Mucosa of rectum (tissue), 2 donors: ENCODE measurements around the gene PCDHA8.
"Not testable (repeated sequence)": the region's sequence is repeated elsewhere in the genome, so short reads cannot be mapped to it uniquely, and the experiment has no call there.

ENCODE experiments used
- H3K27ac ChIP-seq, 2 donors: one replicate each; pipeline ENCODE4 v1.7.0; 2013; ENCODE audit warnings: inconsistent platforms in 2 of 2, low read depth in 2 of 2, low read length in 2 of 2
- H3K27me3 ChIP-seq, 2 donors: one replicate each; pipeline ENCODE4 v1.7.0; 2013; ENCODE audit warnings: low read length in 2 of 2; ENCODE audit not compliant: control insufficient read depth in 2 of 2, insufficient read depth in 2 of 2
- H3K36me3 ChIP-seq, 2 donors: one replicate each; pipeline ENCODE4 v1.7.0; 2013; ENCODE audit warnings: low read length in 2 of 2; ENCODE audit not compliant: control insufficient read depth in 2 of 2, insufficient read depth in 2 of 2
- H3K4me1 ChIP-seq, 2 donors: one replicate each; pipeline ENCODE4 v1.7.0; 2013; ENCODE audit warnings: low read length in 2 of 2, mild to moderate bottlenecking in 1 of 2; ENCODE audit not compliant: control insufficient read depth in 2 of 2, insufficient read depth in 2 of 2
- H3K4me3 ChIP-seq, 2 donors: one replicate each; pipeline ENCODE4 v1.7.0; 2013; ENCODE audit warnings: low read length in 2 of 2
- H3K9ac ChIP-seq, 2 donors: one replicate each; pipeline ENCODE4 v1.7.0; 2013; ENCODE audit warnings: low read length in 2 of 2, low read depth in 1 of 2, mild to moderate bottlenecking in 1 of 2
- H3K9me3 ChIP-seq, 2 donors: one replicate each; pipeline ENCODE4 v1.7.0; 2013; ENCODE audit warnings: low read length in 2 of 2; ENCODE audit not compliant: control insufficient read depth in 2 of 2
- donor health status: healthy.
- donor health status: Normal muscosa, but diverticular disease.

The PCDHA8 gene

DNA sequence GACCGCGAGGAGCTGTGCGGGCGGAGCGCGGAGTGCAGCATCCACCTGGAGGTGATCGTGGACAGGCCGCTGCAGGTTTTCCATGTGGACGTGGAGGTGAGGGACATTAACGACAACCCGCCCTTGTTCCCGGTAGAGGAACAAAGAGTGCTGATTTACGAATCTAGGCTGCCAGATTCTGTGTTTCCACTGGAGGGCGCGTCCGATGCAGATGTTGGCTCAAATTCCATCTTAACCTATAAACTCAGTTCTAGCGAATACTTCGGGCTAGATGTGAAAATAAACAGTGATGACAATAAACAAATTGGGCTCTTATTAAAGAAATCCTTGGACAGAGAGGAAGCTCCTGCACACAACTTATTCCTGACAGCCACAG lies 12.6 kb upstream of the PCDHA8 start:
- Histone ChIP-seq H3K36me3 (no peaks in the 10 kb centered on the region), H3K9ac (no peak overlapping the region), H3K4me1 (no peaks in the 10 kb centered on the region), H3K27ac (no peak overlapping the region), H3K4me3 (no peak overlapping the region), H3K27me3 (no peaks in the 10 kb centered on the region), H3K9me3 (peaks cover 5 to 13% of the 10 kb centered on the region in 2 donors)

DNA sequence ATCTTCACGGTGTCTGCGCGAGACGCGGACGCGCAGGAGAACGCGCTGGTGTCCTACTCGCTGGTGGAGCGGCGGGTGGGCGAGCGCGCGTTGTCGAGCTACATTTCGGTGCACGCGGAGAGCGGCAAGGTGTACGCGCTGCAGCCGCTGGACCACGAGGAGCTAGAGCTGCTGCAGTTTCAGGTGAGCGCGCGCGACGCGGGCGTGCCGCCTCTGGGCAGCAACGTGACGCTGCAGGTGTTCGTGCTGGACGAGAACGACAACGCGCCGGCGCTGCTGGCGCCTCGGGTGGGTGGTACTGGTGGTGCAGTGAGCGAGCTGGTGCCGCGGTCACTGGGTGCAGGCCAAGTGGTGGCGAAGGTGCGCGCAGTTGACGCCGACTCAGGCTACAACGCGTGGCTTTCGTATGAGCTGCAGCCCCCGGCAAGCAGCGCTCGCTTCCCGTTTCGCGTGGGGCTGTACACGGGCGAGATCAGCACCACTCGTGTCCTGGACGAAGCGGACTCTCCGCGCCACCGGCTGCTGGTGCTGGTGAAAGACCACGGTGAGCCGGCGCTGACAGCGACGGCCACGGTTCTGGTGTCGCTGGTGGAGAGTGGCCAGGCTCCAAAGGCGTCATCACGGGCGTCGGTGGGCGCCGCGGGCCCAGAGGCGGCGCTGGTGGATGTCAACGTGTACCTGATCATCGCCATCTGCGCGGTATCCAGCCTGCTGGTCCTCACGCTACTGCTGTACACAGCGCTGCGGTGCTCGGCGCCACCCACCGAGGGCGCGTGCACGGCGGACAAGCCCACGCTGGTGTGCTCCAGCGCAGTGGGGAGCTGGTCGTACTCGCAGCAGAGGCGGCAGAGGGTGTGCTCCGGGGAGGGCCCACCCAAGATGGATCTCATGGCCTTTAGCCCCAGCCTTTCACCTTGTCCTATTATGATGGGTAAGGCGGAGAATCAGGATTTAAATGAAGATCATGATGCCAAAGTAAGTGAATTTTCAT lies 11.2 kb upstream of the PCDHA8 start:
- not testable (repeated sequence) for H3K27ac ChIP-seq, H3K4me1 ChIP-seq, H3K9ac ChIP-seq, H3K36me3 ChIP-seq, H3K4me3 ChIP-seq, H3K27me3 ChIP-seq
- H3K9me3 ChIP-seq, result peaks cover 5 to 13% of the 10 kb centered on the region in 2 donors

GRCh38 chr5:140833993-140834392 lies 7.0 kb upstream of the PCDHA8 start, which contains the start of gene PCDHA7:
Gene PCDHA7, plus strand, starts transcription at chr5:140834269. Its CDS starts 115 bp downstream, at chr5:140834384.
- Histone ChIP-seq H3K27ac (no peak within 1 kb of the TSS), H3K27me3 (no peaks in the 10 kb centered on the region), H3K9ac (no peak within 1 kb of the TSS), H3K4me3 (no peak within 1 kb of the TSS), H3K9me3 (peaks cover 8 to 12% of the 10 kb centered on the region in 2 donors), H3K36me3 (no peaks in the 10 kb centered on the region), H3K4me1 (no peaks in the 10 kb centered on the region)

GRCh38 chr5:140834439-140835008 lies 6.5 kb upstream of the PCDHA8 start:
- not testable (repeated sequence) for H3K36me3 ChIP-seq, H3K27me3 ChIP-seq, H3K9ac ChIP-seq, H3K4me1 ChIP-seq, H3K27ac ChIP-seq, H3K4me3 ChIP-seq
- H3K9me3 ChIP-seq, result peaks cover 8 to 12% of the 10 kb centered on the region in 2 donors

GRCh38 chr5:140835622-140836510 lies 5.1 kb upstream of the PCDHA8 start:
- no peaks in the 10 kb centered on the region for H3K4me1 ChIP-seq
- no peak overlapping the region for H3K9ac ChIP-seq
- H3K36me3 ChIP-seq, result no peaks in the 10 kb centered on the region
- H3K27ac ChIP-seq, result no peak overlapping the region
- no peak overlapping the region for H3K4me3 ChIP-seq
- H3K9me3 ChIP-seq, result peaks cover 8 to 12% of the 10 kb centered on the region in 2 donors
- H3K27me3 ChIP-seq, result no peaks in the 10 kb centered on the region

- Histone ChIP-seq H3K4me3 (no peak overlapping the region), H3K36me3 (no peaks in the 10 kb centered on the region), H3K4me1 (no peaks in the 10 kb centered on the region), H3K27me3 (no peaks in the 10 kb centered on the region), H3K9ac (no peak overlapping the region), H3K27ac (no peak overlapping the region), H3K9me3 (peaks cover 0 to 6% of the 10 kb centered on the region in 2 donors)
Observed at GRCh38 chr5:140842798-140843733, 2.1 kb downstream of the PCDHA8 start.

DNA sequence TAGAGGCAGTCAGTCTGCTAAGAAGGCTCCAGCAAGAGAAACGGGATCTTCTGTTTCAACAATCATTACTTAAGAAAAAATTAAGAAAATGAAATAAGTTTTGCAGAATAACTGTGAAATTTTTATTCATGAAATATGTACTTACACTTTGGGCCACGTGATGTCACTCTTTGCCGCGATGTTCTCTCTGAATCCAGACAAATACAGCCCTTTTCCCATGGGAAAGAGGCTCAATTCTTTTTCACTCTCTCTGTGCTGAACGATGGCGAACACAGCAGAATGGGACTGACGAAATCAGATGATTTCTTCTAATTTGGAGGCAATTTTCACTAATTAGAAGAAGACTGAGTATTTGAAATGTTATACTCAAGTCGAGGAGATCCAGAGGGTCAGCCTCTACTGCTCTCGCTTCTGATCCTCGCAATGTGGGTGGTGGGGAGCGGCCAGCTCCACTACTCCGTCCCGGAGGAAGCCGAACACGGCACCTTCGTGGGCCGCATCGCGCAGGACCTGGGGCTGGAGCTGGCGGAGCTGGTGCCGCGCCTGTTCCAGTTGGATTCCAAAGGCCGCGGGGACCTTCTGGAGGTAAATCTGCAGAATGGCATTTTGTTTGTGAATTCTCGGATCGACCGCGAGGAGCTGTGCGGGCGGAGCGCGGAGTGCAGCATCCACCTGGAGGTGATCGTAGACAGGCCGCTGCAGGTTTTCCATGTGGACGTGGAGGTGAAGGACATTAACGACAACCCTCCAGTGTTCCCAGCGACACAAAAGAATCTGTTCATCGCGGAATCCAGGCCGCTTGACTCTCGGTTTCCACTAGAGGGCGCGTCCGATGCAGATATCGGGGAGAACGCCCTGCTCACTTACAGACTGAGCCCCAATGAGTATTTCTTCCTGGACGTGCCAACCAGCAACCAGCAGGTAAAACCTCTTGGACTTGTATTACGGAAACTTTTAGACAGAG lies 7.4 kb downstream of the PCDHA8 start, which contains the start of gene PCDHA9:
Gene PCDHA9, plus strand, starts transcription at position 244 of the 964 bp plus-strand sequence. Its CDS starts 114 bp downstream, at position 358.
- H3K9me3 ChIP-seq, result peaks cover 0 to 11% of the 10 kb centered on the region in 2 donors
- not testable (repeated sequence) for H3K27ac ChIP-seq, H3K9ac ChIP-seq, H3K27me3 ChIP-seq, H3K4me1 ChIP-seq, H3K36me3 ChIP-seq, H3K4me3 ChIP-seq

DNA sequence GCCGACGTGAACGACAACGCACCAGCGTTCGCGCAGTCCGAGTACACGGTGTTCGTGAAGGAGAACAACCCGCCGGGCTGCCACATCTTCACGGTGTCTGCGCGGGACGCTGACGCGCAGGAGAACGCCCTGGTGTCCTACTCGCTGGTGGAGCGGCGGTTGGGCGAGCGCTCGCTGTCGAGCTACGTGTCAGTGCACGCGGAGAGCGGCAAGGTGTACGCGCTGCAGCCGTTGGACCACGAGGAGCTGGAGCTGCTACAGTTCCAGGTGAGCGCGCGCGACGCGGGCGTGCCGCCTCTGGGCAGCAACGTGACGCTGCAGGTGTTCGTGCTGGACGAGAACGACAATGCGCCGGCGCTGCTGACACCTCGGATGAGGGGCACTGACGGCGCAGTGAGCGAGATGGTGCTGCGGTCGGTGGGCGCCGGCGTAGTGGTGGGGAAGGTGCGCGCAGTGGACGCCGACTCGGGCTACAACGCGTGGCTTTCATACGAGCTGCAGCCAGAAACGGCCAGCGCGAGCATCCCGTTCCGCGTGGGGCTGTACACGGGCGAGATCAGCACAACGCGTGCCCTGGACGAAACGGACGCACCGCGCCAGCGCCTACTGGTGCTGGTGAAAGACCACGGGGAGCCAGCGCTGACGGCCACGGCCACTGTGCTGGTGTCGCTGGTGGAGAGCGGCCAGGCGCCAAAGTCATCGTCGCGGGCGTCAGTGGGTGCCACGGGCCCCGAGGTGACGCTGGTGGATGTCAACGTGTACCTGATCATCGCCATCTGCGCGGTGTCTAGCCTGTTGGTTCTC lies 9.0 kb downstream of the PCDHA8 start:
- H3K27ac ChIP-seq, H3K4me1 ChIP-seq, H3K27me3 ChIP-seq, H3K4me3 ChIP-seq, H3K9ac ChIP-seq, H3K36me3 ChIP-seq: not testable (repeated sequence)
- H3K9me3 ChIP-seq, result peaks cover 0 to 11% of the 10 kb centered on the region in 2 donors
